DOHH2 (cell line): ENCODE results near the gene SLC35F1.

Source experiments
- H3F3A ChIP-seq: fragments of 200-600 bp; sonication (generic), shearing (Covaris generic); 2 replicates; pipeline ENCODE4 v1.6.0; 2016; ENCODE audit warnings: antibody characterized with exemption, mild to moderate bottlenecking; ENCODE audit not compliant: control insufficient read depth, insufficient read depth
- H3K27ac ChIP-seq: fragments of 200-600 bp; sonication (generic); 2 replicates; pipeline ENCODE4 v1.5.1; 2014; ENCODE audit warnings: low read depth, mild to moderate bottlenecking, low read length, moderate library complexity
- H3K27me3 ChIP-seq: fragments of 200-600 bp; sonication (generic); 2 replicates; pipeline ENCODE4 v1.6.1; 2014; ENCODE audit warnings: mild to moderate bottlenecking, low read length, mixed read lengths; ENCODE audit not compliant: control insufficient read depth
- H3K36me3 ChIP-seq: fragments of 200-600 bp; sonication (generic); 2 replicates; pipeline ENCODE4 v1.6.1; 2014; ENCODE audit warnings: mild to moderate bottlenecking, low read length, moderate library complexity, mixed read lengths; ENCODE audit not compliant: control insufficient read depth
- H3K4me1 ChIP-seq: fragments of 200-600 bp; sonication (generic); 2 replicates; pipeline ENCODE4 v1.6.1; 2014; ENCODE audit warnings: mild to moderate bottlenecking, low read length, mixed read lengths; ENCODE audit not compliant: control insufficient read depth
- H3K4me2 ChIP-seq: fragments of 200-600 bp; sonication (generic); 2 replicates; pipeline ENCODE4 v1.6.0; 2014; ENCODE audit warnings: mild to moderate bottlenecking, low read length, moderate library complexity
- H3K4me3 ChIP-seq: fragments of 200-600 bp; sonication (generic); 2 replicates; pipeline ENCODE4 v1.5.1; 2014; ENCODE audit warnings: mild to moderate bottlenecking, low read length, mixed read lengths
- H3K79me2 ChIP-seq: fragments of 200-600 bp; sonication (generic); 2 replicates; pipeline ENCODE4 v1.6.1; 2014; ENCODE audit warnings: mild to moderate bottlenecking, low read length, mixed read lengths; ENCODE audit not compliant: control insufficient read depth
- H3K9me2 ChIP-seq: fragments of 200-600 bp; sonication (generic); replicated peaks from 2 replicates; pipeline ENCODE4 v1.6.1; 2014; ENCODE audit warnings: mild to moderate bottlenecking, low read length, mixed read lengths; ENCODE audit not compliant: control insufficient read depth
- H3K9me3 ChIP-seq: fragments of 200-600 bp; sonication (generic); 2 replicates; pipeline ENCODE4 v1.6.1; 2014; ENCODE audit warnings: antibody characterized with exemption, low read length, mixed read lengths; ENCODE audit not compliant: control insufficient read depth, insufficient read depth
- H4K20me1 ChIP-seq: fragments of 200-600 bp; sonication (generic); 2 replicates; pipeline ENCODE4 v1.6.0; 2014; ENCODE audit warnings: low read depth, mild to moderate bottlenecking, antibody characterized with exemption, low read length, moderate library complexity; ENCODE audit not compliant: control insufficient read depth, insufficient read depth
- CTCF ChIP-seq: fragments of 200-600 bp; sonication (generic); IDR thresholded peaks from one replicate; pipeline ENCODE4 v1.5.1; 2014; ENCODE audit warnings: antibody characterized with exemption, mild to moderate bottlenecking, low read depth, low read length; ENCODE audit not compliant: poor library complexity, severe bottlenecking
- EZH2phosphoT487 ChIP-seq: fragments of 200-600 bp; sonication (generic); IDR thresholded peaks from 2 replicates; pipeline ENCODE4 v1.6.1; 2017; ENCODE audit warnings: borderline replicate concordance, mild to moderate bottlenecking, antibody characterized with exemption, low read length, moderate library complexity, mixed read lengths

SLC35F1 gene

DNA sequence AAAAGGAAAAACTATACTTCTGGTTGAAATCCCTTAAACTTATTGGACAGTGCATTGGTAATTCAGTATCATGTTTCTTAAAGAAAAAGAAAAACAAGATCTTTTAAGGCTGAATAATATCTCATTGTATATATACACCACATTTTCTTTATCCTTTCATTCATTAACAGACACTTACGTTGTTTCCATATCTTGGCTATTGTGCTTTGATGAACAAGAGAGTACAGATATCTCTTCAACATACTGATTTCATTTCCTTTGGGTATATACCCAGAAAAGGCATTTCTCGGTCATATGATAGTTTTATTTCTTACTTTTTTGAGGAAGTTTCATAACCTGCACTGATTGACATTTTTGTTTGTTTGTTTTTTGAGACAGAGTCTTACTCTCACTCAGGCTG, 281.5 kb downstream of the SLC35F1 start:
- H3K4me2 ChIP-seq, result no peak overlapping the region
- H3K27ac ChIP-seq, result no peak overlapping the region

GRCh38 chr6:118197539-118197938, 290.5 kb downstream of the SLC35F1 start:
- TF ChIP-seq CTCF, result no peak
- no peak for TF ChIP-seq EZH2phosphoT487
- no peak overlapping the region for H3K27ac ChIP-seq

More for the DNA sequence above, 281.5 kb downstream of the SLC35F1 start:
- no peaks in the 10 kb centered on the region for H3K27me3 ChIP-seq
- no peaks in the 10 kb centered on the region for H3F3A ChIP-seq
- no peak overlapping the region for H3K4me3 ChIP-seq
- no peaks in the 10 kb centered on the region for H4K20me1 ChIP-seq
- no peaks in the 10 kb centered on the region for H3K36me3 ChIP-seq
- no peaks in the 10 kb centered on the region for H3K79me2 ChIP-seq
- no peaks in the 10 kb centered on the region for H3K4me1 ChIP-seq
- no peaks in the 10 kb centered on the region for H3K9me3 ChIP-seq
- no peaks in the 10 kb centered on the region for H3K9me2 ChIP-seq
- no peak for TF ChIP-seq EZH2phosphoT487
- TF ChIP-seq CTCF, result no peak

GRCh38 chr6:118198746-118199145, 291.7 kb downstream of the SLC35F1 start:
- Histone ChIP-seq H4K20me1 (no peaks in the 10 kb centered on the region), H3K9me2 (no peaks in the 10 kb centered on the region), H3K27me3 (no peaks in the 10 kb centered on the region), H3K36me3 (no peaks in the 10 kb centered on the region), H3K27ac (no peak overlapping the region), H3K4me3 (no peak overlapping the region), H3F3A (no peaks in the 10 kb centered on the region), H3K4me1 (no peaks in the 10 kb centered on the region), H3K79me2 (no peaks in the 10 kb centered on the region), H3K9me3 (no peaks in the 10 kb centered on the region), H3K4me2 (no peak overlapping the region)
- TF ChIP-seq EZH2phosphoT487 (no peak), CTCF (no peak)

More at GRCh38 chr6:118197539-118197938, 290.5 kb downstream of the SLC35F1 start:
- Histone ChIP-seq H3K79me2 (no peaks in the 10 kb centered on the region), H3K4me2 (no peak overlapping the region), H3K4me3 (no peak overlapping the region), H3K9me2 (no peaks in the 10 kb centered on the region), H4K20me1 (no peaks in the 10 kb centered on the region), H3K36me3 (no peaks in the 10 kb centered on the region), H3F3A (no peaks in the 10 kb centered on the region), H3K27me3 (no peaks in the 10 kb centered on the region), H3K9me3 (no peaks in the 10 kb centered on the region), H3K4me1 (no peaks in the 10 kb centered on the region)
